GM19455 (cell line): ENCODE data around the gene SPAG16.

Experiments used
- ATAC-seq: cut with Tn5 transposase; IDR thresholded peaks from one replicate; pipeline ENCODE4 v1.9.1; 2021; ENCODE audit not compliant: unreplicated experiment

Gene SPAG16

DNA sequence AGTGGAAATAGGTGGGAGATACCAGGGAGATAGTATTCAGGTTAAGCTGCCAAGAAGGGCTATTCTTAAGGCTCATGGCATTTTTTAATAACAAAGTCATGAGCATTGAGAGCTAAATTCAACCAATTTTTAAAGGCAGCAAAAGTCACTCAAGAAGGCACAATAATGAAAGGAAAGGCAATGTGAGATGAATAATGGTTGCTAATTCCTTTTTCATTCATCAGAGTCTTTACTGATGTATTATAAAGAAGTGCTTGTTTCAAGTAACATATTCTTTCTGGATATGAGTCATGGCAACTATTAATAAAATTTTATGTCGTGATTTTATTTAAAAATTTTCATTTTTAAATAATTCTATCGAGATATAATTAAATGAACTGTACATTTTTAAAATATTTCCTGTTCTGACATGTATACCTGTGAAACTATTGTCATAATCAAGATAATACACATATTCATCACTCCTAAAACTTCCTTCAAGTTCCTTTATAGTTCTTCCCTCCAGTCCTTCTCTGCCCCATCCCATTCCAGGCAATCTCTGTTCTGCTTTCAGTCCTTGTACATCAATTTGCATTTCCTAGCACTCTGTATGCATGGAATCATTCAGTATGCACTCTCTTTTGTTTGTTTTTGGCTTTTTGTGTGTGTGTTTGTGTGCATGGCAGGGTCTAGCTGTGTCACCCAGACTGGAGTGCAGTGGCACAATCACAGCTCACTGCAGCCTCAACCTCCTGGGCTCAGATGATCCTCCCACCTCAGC lies 1167.4 kb downstream of the SPAG16 start:
- ATAC-seq, result no peak
